WERI-Rb-1 (cell line): ENCODE measurements around the gene TPPP.

ENCODE experiments used
- DNase-seq: peaks from one replicate; pipeline ENCODE4 v3.0.0-alpha.2; 2020
- H3K27ac ChIP-seq: fragments of 250-450 bp; sonication (Bioruptor Pico); 2 replicates; pipeline ENCODE4 v1.5.1; 2020; ENCODE audit warnings: mild to moderate bottlenecking, moderate library complexity
- H3K27me3 ChIP-seq: fragments of 250-450 bp; sonication (Bioruptor Pico); 2 replicates; pipeline ENCODE4 v1.5.1; 2021; ENCODE audit warnings: mild to moderate bottlenecking, low read depth, moderate library complexity; ENCODE audit not compliant: insufficient read depth, severe bottlenecking
- H3K36me3 ChIP-seq: fragments of 250-450 bp; sonication (Bioruptor Pico); 2 replicates; pipeline ENCODE4 v1.5.1; 2020; ENCODE audit warnings: mild to moderate bottlenecking, moderate library complexity
- H3K4me3 ChIP-seq: 2 replicates; pipeline ENCODE4 v1.5.1; 2011; ENCODE audit warnings: low read depth, mild to moderate bottlenecking, control low read depth, low read length
- H3K9me3 ChIP-seq: fragments of 250-450 bp; sonication (Bioruptor Pico); 2 replicates; pipeline ENCODE4 v1.5.1; 2021; ENCODE audit warnings: mild to moderate bottlenecking, moderate library complexity; ENCODE audit not compliant: severe bottlenecking
- CTCF ChIP-seq: IDR thresholded peaks from 2 replicates; pipeline ENCODE4 v1.5.1; 2011; ENCODE audit warnings: low read depth, mild to moderate bottlenecking, control low read depth, inconsistent platforms, low read length

TPPP gene

GRCh38 chr5:610011-610743, 83.0 kb downstream of the TPPP start:
- no peaks in the 10 kb centered on the region for H3K9me3 ChIP-seq
- H3K36me3 ChIP-seq = peaks cover 5% of the 10 kb centered on the region
- TF ChIP-seq CTCF = no peak
- no peak overlapping the region for H3K27ac ChIP-seq
- no peak overlapping the region for H3K4me3 ChIP-seq
- no peak for DNase-seq
- no peaks in the 10 kb centered on the region for H3K27me3 ChIP-seq
